HepG2 (cell line): Measurements from ENCODE around the gene LCA5. TPM values are rescaled to one million over a fixed set of nuclear protein-coding genes. Genes with fewer than 3 reads are reported as not detected.

Experiments used
- ATAC-seq: fragments of 200-7000 bp; cut with Tn5 transposase; 3 replicates; pipeline ENCODE4 v1.9.1; 2020; ENCODE audit warnings: mild to moderate bottlenecking, moderate library complexity
- BruUV-seq: library from RNA; stranded (reverse); fragments of 400-500 nt; replicated peaks from 2 replicates; lab custom pipeline; 2021; lab: Mats Ljungman, UMichigan
- CTCF ChIA-PET: fragments of 300-600 bp; formaldehyde crosslinking; extraction: SDS; loops from one replicate; lab custom pipeline; 2021; ENCODE audit warnings: low total read pairs, inconsistent platforms, low intra/inter-chr PET ratio; lab: Yijun Ruan, JAX
- POLR2A ChIA-PET: fragments of 350-600 bp; sonication (Branson Sonifier 250); formaldehyde crosslinking; loops from one replicate; lab custom pipeline; 2020; ENCODE audit warnings: antibody characterized with exemption, inconsistent platforms; lab: Yijun Ruan, JAX
- DNase-seq: peaks from one replicate; pipeline ENCODE4 v3.0.0-alpha.2; 2015; ENCODE audit warnings: low spot score
- FAIRE-seq: peaks from 3 replicates; lab custom pipeline; 2011; peaks lifted over from hg19 to GRCh38; lab: Jason Lieb, UNC
- H2AFZ ChIP-seq: one replicate; pipeline ENCODE4 v1.6.1; 2011; ENCODE audit warnings: low read length, inconsistent platforms
- H3K27ac ChIP-seq: fragments of 300-600 bp; 3 replicates; pipeline ENCODE4 v1.8.0; 2011; ENCODE audit warnings: mixed run types, mild to moderate bottlenecking, mixed read lengths, low read length, inconsistent platforms; ENCODE audit not compliant: insufficient read depth; ENCODE audit errors: extremely low read length
- H3K27me3 ChIP-seq, 2 experiments: fragments of 200-600 bp in 1 of 2; 2 replicates in 1 of 2; 3 replicates in 1 of 2; pipeline versions ENCODE4 v1.6.0 to v1.8.0; 2011; ENCODE audit warnings: low read length in 2 of 2, mild to moderate bottlenecking in 2 of 2, moderate library complexity in 2 of 2, inconsistent platforms in 1 of 2; ENCODE audit not compliant: insufficient read depth in 2 of 2, control insufficient read depth in 1 of 2
- H3K36me3 ChIP-seq, 2 experiments: fragments of 200-600 bp in 1 of 2; replicated peaks in 1 of 2; 2 replicates in 1 of 2; 3 replicates in 1 of 2; pipeline versions ENCODE4 v1.5.1 to v1.8.0; 2011; ENCODE audit warnings: low read length in 2 of 2, inconsistent platforms in 1 of 2; ENCODE audit not compliant: insufficient read depth in 2 of 2, control insufficient read depth in 1 of 2
- H3K4me1 ChIP-seq: 2 replicates; pipeline ENCODE4 v1.5.1; 2012; ENCODE audit warnings: low read length, inconsistent platforms; ENCODE audit not compliant: insufficient read depth
- H3K4me2 ChIP-seq: 2 replicates; pipeline ENCODE4 v1.6.0; 2011; ENCODE audit warnings: low read depth, low read length, inconsistent platforms
- H3K4me3 ChIP-seq, 3 experiments: fragments of 200-600 bp in 1 of 3; sonication (generic), shearing (Covaris generic) in 1 of 3; replicated peaks in 1 of 3; 2 replicates each; pipeline ENCODE4 v1.5.1; 2011 to 2016; ENCODE audit warnings: low read length in 3 of 3, inconsistent platforms in 2 of 3, low read depth in 2 of 3, mild to moderate bottlenecking in 2 of 3, control low read depth in 1 of 3, mixed read lengths in 1 of 3; ENCODE audit not compliant: insufficient read depth in 1 of 3
- H3K79me2 ChIP-seq: one replicate; pipeline ENCODE4 v1.6.1; 2011; ENCODE audit warnings: low read length, inconsistent platforms; ENCODE audit not compliant: insufficient read depth
- H3K9ac ChIP-seq: 2 replicates; pipeline ENCODE4 v1.6.0; 2011; ENCODE audit warnings: mild to moderate bottlenecking, low read depth, low read length, inconsistent platforms; ENCODE audit not compliant: insufficient read depth
- H3K9me3 ChIP-seq: 2 replicates; pipeline ENCODE4 v1.5.1; 2012; ENCODE audit warnings: mild to moderate bottlenecking, low read length
- H4K20me1 ChIP-seq: 2 replicates; pipeline ENCODE4 v1.6.0; 2011; ENCODE audit warnings: inconsistent platforms, mild to moderate bottlenecking, low read length, moderate library complexity; ENCODE audit not compliant: insufficient read depth
- CHD4 ChIP-seq: fragments of 200-600 bp; sonication (generic); IDR thresholded peaks from 2 replicates; pipeline ENCODE4 v1.7.0; 2017; ENCODE audit warnings: mild to moderate bottlenecking, low read length, borderline replicate concordance
- CTCF ChIP-seq: sonication (generic); formaldehyde crosslinking; IDR thresholded peaks from 2 replicates; pipeline ENCODE4 v1.5.0; 2020; ENCODE audit warnings: mild to moderate bottlenecking, missing genetic modification reagents, moderate library complexity
- MAFF ChIP-seq: IDR thresholded peaks from 2 replicates; pipeline ENCODE4 v1.6.1; 2011; ENCODE audit warnings: low read depth, low read length, improper control_type of control experiment
- MZF1 ChIP-seq: sonication (generic); formaldehyde crosslinking; IDR thresholded peaks from 2 replicates; pipeline ENCODE4 v1.8.1; 2023; ENCODE audit warnings: mild to moderate bottlenecking, missing genetic modification reagents, borderline replicate concordance
- NR1H2 ChIP-seq: sonication (generic); formaldehyde crosslinking; IDR thresholded peaks from 2 replicates; pipeline ENCODE4 v1.8.1; 2022; ENCODE audit warnings: low read depth, missing genetic modification reagents, borderline replicate concordance
- STAG1 ChIP-seq: sonication (generic); formaldehyde crosslinking; IDR thresholded peaks from 2 replicates; pipeline ENCODE4 v1.4.0; 2020; ENCODE audit warnings: missing genetic modification reagents
- TFDP1 ChIP-seq: IDR thresholded peaks from 2 replicates; pipeline ENCODE4 v1.6.1; 2016; ENCODE audit warnings: missing compliant biosample characterization, missing genetic modification reagents, borderline replicate concordance
- ZFY ChIP-seq: sonication (generic); formaldehyde crosslinking; IDR thresholded peaks from 2 replicates; pipeline ENCODE4 v1.4.0; 2020; ENCODE audit warnings: missing genetic modification reagents
- ZNF350 ChIP-seq: sonication (generic); formaldehyde crosslinking; IDR thresholded peaks from 2 replicates; pipeline ENCODE4 v1.4.0; 2020; ENCODE audit warnings: mild to moderate bottlenecking, low read depth, missing genetic modification reagents, borderline replicate concordance
- ZNF563 ChIP-seq: sonication (generic); formaldehyde crosslinking; IDR thresholded peaks from 2 replicates; pipeline ENCODE4 v1.8.0; 2022; ENCODE audit warnings: mild to moderate bottlenecking, moderate library complexity, missing genetic modification reagents
- ZNF572 ChIP-seq: sonication (generic); formaldehyde crosslinking; IDR thresholded peaks from 2 replicates; pipeline ENCODE4 v1.5.1; 2020; ENCODE audit warnings: mild to moderate bottlenecking, missing genetic modification reagents
- WGBS: methylation state at CpG from one replicate; pipeline ENCODE4 v1.1.6; 2017; ENCODE audit warnings: low lambda C conversion rate; 5-methylcytosine and 5-hydroxymethylcytosine counted together
- in situ Hi-C: cut with HindIII; loops from 2 replicates; pipeline ENCODE4 v1.10.0; 2017; ENCODE audit warnings: low pct_unique_long_range_greater_than_20kb; ENCODE audit not compliant: extremely low pct_ligation_motif_present
- intact Hi-C: fragments of 100-400 bp; cut with micrococcal nuclease; formaldehyde crosslinking; loops from one replicate; pipeline ENCODE4 v1.10.0; 2022; ENCODE audit not compliant: unreplicated experiment
- polyA plus RNA-seq, 8 experiments: library from polyadenylated mRNA; depleted of rRNA in 3 of 8; stranded (reverse) in 7 of 8; unstranded in 1 of 8; fragments of >200 nt; fragmentation: Illumina TruSeq in 4 of 8; extraction: Trizol in 4 of 8; gene quantifications; 2 replicates each; pipeline versions ENCODE4 v1.2.1 to v1.2.3, GENCODE V29; 2011 to 2016; ENCODE audit warnings: low read depth in 4 of 8, missing spikeins in 1 of 8, mixed read lengths in 1 of 8; ENCODE audit not compliant: insufficient read depth in 1 of 8
- total RNA-seq, 5 experiments: library from RNA; depleted of rRNA; stranded (reverse); fragments of >200 nt; fragmentation: Illumina TruSeq; extraction: Trizol; gene quantifications; 2 replicates each; pipeline ENCODE4 v1.2.3, GENCODE V29; 2016; ENCODE audit warnings: low read depth in 1 of 5

LCA5 gene
- total and polyA plus RNA-seq, 2 of the 13 experiments (the other 11 are each of a cell fraction or from before 2014, with no cell fraction given), result 0.84 to 4.6 TPM

GRCh38 chr6:79586548-79586947, 49.3 kb upstream of the LCA5 start (continued):
- no peak for TF ChIP-seq TFDP1 (CRISPR knock-in tag)
- no peak for TF ChIP-seq ZNF563 (CRISPR knock-in tag)
- no peak for TF ChIP-seq MAFF
- 0 out of 2 replicates have a peak, but pooled peaks have one; percentile 29 for TF ChIP-seq ZFY
- TF ChIP-seq CHD4, result no peak

GRCh38 chr6:79584332-79584731, 47.1 kb upstream of the LCA5 start:
- in situ Hi-C loops, result no loop called here
- DNase-seq (no peak), ATAC-seq (peak; percentile 35; the same call in 1 of the 3 replicates), FAIRE-seq (no peak)
- no peaks in the 10 kb centered on the region for H3K36me3 ChIP-seq
- H3K9ac ChIP-seq, result no peak overlapping the region
- TF ChIP-seq ZNF350 (CRISPR knock-in tag), result no peak
- no peak for TF ChIP-seq MZF1 (CRISPR knock-in tag)
- TF ChIP-seq CTCF (CRISPR knock-in tag), result 0 out of 2 replicates have a peak, but pooled peaks have one; percentile 19
- TF ChIP-seq NR1H2 (CRISPR knock-in tag), result no peak
- TF ChIP-seq STAG1 (CRISPR knock-in tag), result 0 out of 2 replicates have a peak, but pooled peaks have one; percentile 8
- no peak for TF ChIP-seq ZNF572
- CTCF ChIA-PET, result no interaction called here
- H3K4me1 ChIP-seq, result no peaks in the 10 kb centered on the region
- BruUV-seq, result no TSS peak
- no peaks in the 10 kb centered on the region; the same call in 1 of the 2 replicates for H3K9me3 ChIP-seq
- POLR2A ChIA-PET, result no interaction called here
- intact Hi-C loops, result no loop called here
- H4K20me1 ChIP-seq, result no peaks in the 10 kb centered on the region
- no peaks in the 10 kb centered on the region for H3K79me2 ChIP-seq
- H2AFZ ChIP-seq, result no peak overlapping the region
- no peak overlapping the region for H3K27ac ChIP-seq
- no peaks in the 10 kb centered on the region; a peak in 1 of 5 replicates for H3K27me3 ChIP-seq
- no peak overlapping the region for H3K4me2 ChIP-seq
- 48% methylated on average over 2 of the region's 2 CpGs for WGBS
- no peak overlapping the region for H3K4me3 ChIP-seq
